Large intestine (tissue), 3 donors: ENCODE data around the gene DDN. TPM values are rescaled to one million over a fixed set of nuclear protein-coding genes. Genes with fewer than 3 reads are reported as not detected.

Experiments used
- DNase-seq, 2 donors: peaks; one replicate each; pipeline versions ENCODE4 v3.0.0 to v3.0.0-alpha.2; 2013
- H3K27ac ChIP-seq: one replicate; pipeline ENCODE4 v1.5.1; 2013; ENCODE audit warnings: low read length
- H3K27me3 ChIP-seq: 2 replicates; pipeline ENCODE4 v1.6.1; 2013; ENCODE audit warnings: low read length; ENCODE audit not compliant: control insufficient read depth, insufficient read depth
- H3K36me3 ChIP-seq: 2 replicates; pipeline ENCODE4 v1.6.1; 2013; ENCODE audit warnings: low read length; ENCODE audit not compliant: control insufficient read depth, insufficient read depth
- H3K4me1 ChIP-seq: one replicate; pipeline ENCODE4 v1.6.1; 2013; ENCODE audit warnings: low read length; ENCODE audit not compliant: control insufficient read depth, insufficient read depth
- H3K4me3 ChIP-seq: one replicate; pipeline ENCODE4 v1.5.1; 2013; ENCODE audit warnings: low read length
- H3K9me3 ChIP-seq: one replicate; pipeline ENCODE4 v1.6.1; 2013; ENCODE audit warnings: mild to moderate bottlenecking, low read depth, low read length, moderate library complexity; ENCODE audit not compliant: control insufficient read depth
- WGBS: methylation state at CpG from one replicate; pipeline ENCODE4 v1.1.5; 2013; ENCODE audit warnings: low lambda C conversion rate; ENCODE audit not compliant: insufficient coverage; 5-methylcytosine and 5-hydroxymethylcytosine counted together
- polyA plus RNA-seq: library from polyadenylated mRNA; unstranded; fragments of 120-200 nt; gene quantifications from one replicate; pipeline ENCODE4 v1.2.1, GENCODE V29; 2013

Gene DDN
- polyA plus RNA-seq, 1 donor = 0.43 TPM

DNA sequence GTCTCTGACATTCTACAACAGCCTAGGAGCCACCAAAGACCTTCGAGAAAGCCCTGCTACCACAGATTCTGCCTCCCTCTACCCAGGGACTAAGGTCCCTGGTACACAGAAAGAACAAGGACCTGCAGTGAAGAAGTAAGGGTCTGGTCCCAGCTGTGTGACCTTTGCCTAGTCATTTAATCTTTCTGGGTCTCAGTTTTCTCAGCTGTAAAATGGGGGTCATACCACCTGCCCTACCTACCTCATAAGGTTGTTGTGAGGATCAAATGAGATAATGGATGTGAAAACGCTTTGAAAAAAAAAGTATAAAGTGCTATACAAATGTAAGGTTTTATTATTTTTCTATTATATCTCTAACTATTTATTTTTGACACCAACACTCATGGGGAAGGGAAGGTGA lies 24.6 kb upstream of the DDN start:
- H3K9me3 ChIP-seq = no peaks in the 10 kb centered on the region
- WGBS = 100% methylated on average over 1 of the region's 2 CpGs
- H3K27ac ChIP-seq = no peak overlapping the region
- H3K4me1 ChIP-seq = peaks cover 6% of the 10 kb centered on the region
- peaks cover 81% of the 10 kb centered on the region for H3K36me3 ChIP-seq
- no peak for DNase-seq
- H3K27me3 ChIP-seq = no peaks in the 10 kb centered on the region
- H3K4me3 ChIP-seq = no peak overlapping the region

DNA sequence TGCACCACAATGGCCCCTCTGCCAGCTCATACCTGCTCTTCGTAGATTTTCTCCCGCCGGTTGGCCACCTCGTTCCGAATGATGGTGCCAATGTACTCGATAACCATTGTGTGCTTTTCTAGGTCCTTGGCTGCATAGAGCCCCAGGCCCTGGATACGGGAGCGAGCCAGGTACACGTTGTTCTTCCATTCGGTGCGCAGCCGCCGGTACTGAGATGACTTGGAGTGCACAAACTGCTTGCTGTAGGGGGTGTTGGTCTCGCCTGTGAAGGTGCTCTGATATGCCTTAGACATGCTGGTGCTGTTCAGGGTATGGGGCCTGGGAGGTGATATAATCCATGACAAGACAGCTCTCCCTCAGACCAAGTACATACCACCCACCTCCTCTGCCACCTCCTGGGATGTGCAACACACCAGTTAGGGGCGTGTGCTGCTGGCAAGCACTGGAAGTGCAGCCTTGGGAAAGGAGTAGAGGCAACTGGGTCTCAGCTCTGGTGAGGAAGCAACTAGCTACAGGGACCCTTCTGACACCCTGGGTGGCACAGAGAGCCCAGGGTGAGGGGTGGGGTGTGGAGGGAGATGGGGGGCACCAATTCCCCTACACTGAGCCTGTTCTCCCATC lies 23.5 kb upstream of the DDN start:
- no peak for DNase-seq
- Histone ChIP-seq H3K4me1 (peaks cover 6% of the 10 kb centered on the region), H3K27me3 (no peaks in the 10 kb centered on the region), H3K9me3 (no peaks in the 10 kb centered on the region), H3K4me3 (no peak overlapping the region), H3K36me3 (peaks cover 69% of the 10 kb centered on the region), H3K27ac (no peak overlapping the region)
- WGBS = no CpG with 5 or more reads among the region's 15 CpGs

DNA sequence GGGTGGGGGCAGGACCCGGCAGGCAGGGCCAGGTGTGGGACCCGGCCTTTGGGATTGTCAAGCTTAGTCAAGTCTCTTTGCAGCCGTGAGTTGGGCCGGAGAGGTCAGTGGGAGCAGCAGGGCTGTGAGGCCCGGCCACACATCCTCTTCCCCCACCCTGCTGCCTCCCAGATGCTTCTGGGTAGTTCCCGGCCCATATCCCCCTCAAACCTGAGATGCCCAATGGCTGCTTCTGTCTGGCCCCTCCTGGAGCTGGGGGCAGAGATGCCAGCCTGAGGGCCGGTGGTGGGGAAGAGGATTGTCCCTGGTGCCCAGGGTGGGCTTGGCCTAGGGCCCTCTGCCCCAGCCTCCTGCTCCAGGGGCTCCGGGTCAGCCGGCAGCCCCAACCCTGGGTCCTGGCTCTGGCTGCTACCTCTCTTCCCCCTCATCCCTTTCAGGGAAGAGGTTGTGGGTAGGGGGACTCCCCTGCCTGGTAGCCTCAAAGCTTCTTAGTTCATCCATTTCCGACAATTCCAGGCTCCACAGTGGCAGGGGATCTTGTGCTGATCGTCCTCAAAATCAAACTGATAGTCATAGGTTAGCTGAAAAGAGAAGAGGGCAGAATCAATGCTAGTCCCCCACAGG lies 22.2 kb upstream of the DDN start:
- no peak for DNase-seq
- H3K9me3 ChIP-seq = no peaks in the 10 kb centered on the region
- no peak overlapping the region for H3K27ac ChIP-seq
- no peak overlapping the region for H3K4me3 ChIP-seq
- no CpG with 5 or more reads among the region's 11 CpGs for WGBS
- H3K4me1 ChIP-seq = peaks cover 6% of the 10 kb centered on the region
- H3K27me3 ChIP-seq = no peaks in the 10 kb centered on the region
- peaks cover 57% of the 10 kb centered on the region for H3K36me3 ChIP-seq

DNA sequence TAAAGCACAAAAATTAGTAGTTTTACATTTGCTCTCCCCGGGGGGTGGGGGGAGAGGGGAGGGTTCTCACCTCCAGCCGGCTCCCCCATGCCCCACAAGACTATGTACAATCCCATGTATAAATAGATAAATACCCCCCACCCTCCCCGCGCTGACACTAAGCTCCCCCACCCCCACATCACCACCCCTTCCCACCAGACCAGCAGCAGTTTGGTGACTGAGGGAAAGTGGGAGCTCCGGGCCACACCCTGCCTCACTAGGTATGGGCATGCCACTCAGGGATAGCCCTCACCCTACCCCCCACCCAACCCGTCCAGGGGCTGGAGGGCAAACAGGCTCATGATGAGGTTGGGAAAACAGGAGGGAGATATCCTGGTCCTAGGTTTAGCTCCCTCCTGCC lies 21.3 kb upstream of the DDN start:
- H3K4me1 ChIP-seq = peaks cover 6% of the 10 kb centered on the region
- H3K9me3 ChIP-seq = no peaks in the 10 kb centered on the region
- no peak overlapping the region for H3K27ac ChIP-seq
- peaks cover 48% of the 10 kb centered on the region for H3K36me3 ChIP-seq
- no peak overlapping the region for H3K4me3 ChIP-seq
- no peak for DNase-seq
- H3K27me3 ChIP-seq = no peaks in the 10 kb centered on the region
- no CpG with 5 or more reads among the region's 6 CpGs for WGBS

DNA sequence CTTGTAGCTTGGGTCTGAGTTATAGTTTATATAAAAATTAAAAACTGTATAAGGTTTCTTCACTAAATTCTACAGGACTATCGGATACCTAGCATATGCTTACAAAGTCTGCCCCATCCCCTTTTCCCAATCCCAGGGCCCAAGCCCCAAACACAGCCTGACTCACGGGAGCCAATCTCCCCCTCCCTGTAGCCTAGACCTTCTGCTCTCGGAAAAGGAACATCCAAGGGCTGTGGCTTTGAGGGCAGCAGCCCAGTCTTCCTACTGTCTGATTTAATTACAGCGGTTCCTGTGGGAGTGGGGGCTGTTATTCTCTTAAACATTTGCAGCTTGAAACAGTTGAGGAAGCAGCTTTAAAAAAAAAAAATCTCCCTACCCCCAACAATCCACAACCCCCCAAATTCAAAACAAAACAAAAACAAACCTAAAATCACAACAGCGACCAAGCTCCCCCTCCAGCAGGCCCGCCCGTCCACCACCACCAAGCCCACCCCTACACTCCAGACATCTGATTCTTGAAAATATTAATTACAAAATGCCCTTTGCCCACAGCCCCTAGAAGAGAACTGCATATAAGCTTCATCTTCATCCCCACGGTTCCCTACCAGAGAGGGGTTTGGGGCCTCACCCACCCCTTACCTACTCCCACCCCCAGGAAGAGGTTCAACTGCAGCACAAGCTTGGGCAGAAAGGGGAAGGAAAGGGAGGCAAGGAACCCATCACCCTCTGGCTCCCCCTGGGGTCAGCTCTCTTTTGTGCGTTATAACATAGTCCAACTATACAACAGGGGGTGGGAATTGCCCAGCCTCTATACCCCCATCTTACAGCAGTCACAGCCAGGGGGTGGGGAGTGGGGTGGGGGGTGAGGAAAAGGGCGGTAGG lies 20.5 kb upstream of the DDN start:
- Histone ChIP-seq H3K4me3 (no peak overlapping the region), H3K36me3 (peaks cover 40% of the 10 kb centered on the region), H3K9me3 (no peaks in the 10 kb centered on the region), H3K27me3 (no peaks in the 10 kb centered on the region), H3K4me1 (peaks cover 6% of the 10 kb centered on the region), H3K27ac (peak overlapping the region; percentile 89)
- peak in 1 of 2 donors; percentile 32 for DNase-seq
- whole genome bisulfite sequencing = no CpG with 5 or more reads among the region's 10 CpGs

DNA sequence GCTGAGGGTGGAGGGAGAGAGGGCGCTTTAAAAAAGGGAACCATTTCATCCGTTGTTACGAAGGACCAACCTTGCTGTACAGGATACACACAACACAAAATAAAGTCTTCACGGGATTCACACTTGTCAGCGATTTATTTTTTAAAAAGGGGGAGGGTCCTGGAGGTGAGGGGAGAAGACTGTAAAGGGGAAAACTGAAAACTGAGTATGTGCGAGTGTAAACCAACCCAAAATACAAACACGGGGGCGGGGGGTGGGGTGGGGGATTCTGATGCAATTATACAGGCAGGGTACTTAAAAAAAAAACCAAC lies 19.9 kb upstream of the DDN start:
- 0% methylated on average over 4 of the region's 8 CpGs for WGBS

DNA sequence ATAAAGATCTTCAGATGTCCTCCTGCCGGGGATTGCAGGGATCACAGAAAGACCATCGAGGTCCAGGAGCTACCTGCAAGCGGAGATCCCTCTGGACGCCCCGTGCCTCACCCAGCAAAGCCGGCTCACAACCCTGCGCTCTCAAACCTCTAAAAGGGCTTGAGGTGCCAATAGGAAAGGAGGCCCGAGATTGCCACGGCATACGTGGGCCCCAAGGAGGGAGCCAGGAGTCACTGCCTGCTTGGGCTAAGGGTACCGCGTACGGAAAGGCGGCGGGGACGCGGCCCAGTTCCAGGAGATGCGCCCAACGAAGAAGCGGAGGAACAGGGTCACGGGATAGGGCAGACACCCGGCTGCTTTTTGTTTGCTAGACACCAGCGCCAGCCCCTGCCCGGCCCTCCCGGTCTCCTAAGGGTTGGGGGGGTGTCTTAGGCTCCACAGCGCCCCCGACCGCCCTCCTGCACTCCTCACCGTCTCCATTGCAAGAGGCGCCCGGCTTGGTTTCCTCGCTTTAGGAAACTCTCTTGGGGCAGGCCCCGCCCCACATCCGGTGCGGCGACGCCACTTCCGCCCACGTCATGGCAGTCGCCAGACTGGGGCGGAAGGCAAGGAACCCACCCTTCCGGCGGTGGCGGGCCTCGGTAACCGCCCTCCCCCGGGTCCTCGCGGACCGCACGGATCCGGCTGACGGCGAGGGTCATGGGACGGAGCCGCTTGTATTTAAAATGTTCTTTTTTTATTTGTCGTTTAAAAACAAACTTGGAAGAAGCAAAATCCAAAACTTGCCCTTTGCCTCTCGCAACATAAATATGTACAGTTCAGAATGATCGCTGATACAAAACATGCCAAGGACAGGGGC lies 19.3 kb upstream of the DDN start, which contains the start of gene PRKAG1:
TSS of gene PRKAG1 (minus strand) at position 516 of the 859 bp plus-strand sequence. CDS start at position 480, 36 bp downstream.
- Histone ChIP-seq H3K27me3 (no peaks in the 10 kb centered on the region), H3K27ac (peak within 1 kb of the TSS; percentile 89), H3K4me1 (peaks cover 6% of the 10 kb centered on the region), H3K9me3 (no peaks in the 10 kb centered on the region), H3K36me3 (peaks cover 29% of the 10 kb centered on the region), H3K4me3 (peak within 1 kb of the TSS; percentile 61)
- 0% methylated on average over 2 of the region's 59 CpGs for WGBS
- DNase-seq = peak; percentile 98 to 99

More for the DNA sequence above, 19.9 kb upstream of the DDN start:
- Histone ChIP-seq H3K27me3 (no peaks in the 10 kb centered on the region), H3K9me3 (no peaks in the 10 kb centered on the region), H3K4me3 (peak overlapping the region; percentile 61), H3K27ac (peak overlapping the region; percentile 89), H3K4me1 (peaks cover 6% of the 10 kb centered on the region), H3K36me3 (peaks cover 34% of the 10 kb centered on the region)
- no peak for DNase-seq

DNA sequence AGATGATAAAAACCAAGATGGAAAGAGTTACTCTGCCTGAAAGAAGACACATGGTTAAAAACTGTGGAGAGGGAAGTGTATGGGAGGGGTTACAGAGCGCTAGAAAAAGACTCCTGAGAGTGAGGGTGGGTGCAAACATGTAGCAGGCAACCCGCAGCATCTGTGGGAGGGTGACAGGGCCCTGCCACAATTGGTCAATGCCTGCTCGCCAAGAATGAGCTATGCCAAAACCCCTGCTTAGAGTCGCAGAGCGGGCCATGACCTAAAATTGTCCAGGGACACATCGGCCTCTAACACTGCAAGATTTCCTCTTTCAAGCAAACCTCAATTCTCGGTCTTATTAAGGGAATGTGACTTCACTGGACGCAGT lies 18.7 kb upstream of the DDN start:
- Histone ChIP-seq H3K4me3 (peak overlapping the region; percentile 61), H3K4me1 (peaks cover 6% of the 10 kb centered on the region), H3K9me3 (no peaks in the 10 kb centered on the region), H3K27ac (peak overlapping the region; percentile 89), H3K36me3 (peaks cover 26% of the 10 kb centered on the region), H3K27me3 (no peaks in the 10 kb centered on the region)
- no CpG with 5 or more reads among the region's 8 CpGs for WGBS
- no peak for DNase-seq

DNA sequence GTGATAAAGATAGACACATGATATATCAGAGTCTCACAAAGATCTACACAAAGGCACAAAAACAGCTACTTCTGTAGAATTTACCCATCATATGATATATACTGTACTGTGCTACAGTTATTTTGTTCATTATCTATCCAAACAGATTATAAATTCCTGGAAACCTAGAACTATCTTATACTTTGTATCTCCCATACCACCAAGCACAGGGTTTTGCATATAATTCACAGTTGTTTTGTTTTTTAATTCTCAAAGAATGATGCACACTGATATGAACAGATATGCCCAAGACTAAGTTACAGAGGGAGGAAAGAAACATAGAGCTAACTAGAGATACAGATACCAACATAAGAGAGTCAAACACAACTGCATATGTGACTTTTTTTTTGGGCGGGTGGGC lies 16.0 kb upstream of the DDN start:
- Histone ChIP-seq H3K9me3 (no peaks in the 10 kb centered on the region), H3K4me1 (peaks cover 6% of the 10 kb centered on the region), H3K4me3 (no peak overlapping the region), H3K36me3 (peaks cover 22% of the 10 kb centered on the region), H3K27me3 (no peaks in the 10 kb centered on the region), H3K27ac (no peak overlapping the region)
- DNase-seq = no peak
- no CpG with 5 or more reads among the region's 1 CpG for WGBS

DNA sequence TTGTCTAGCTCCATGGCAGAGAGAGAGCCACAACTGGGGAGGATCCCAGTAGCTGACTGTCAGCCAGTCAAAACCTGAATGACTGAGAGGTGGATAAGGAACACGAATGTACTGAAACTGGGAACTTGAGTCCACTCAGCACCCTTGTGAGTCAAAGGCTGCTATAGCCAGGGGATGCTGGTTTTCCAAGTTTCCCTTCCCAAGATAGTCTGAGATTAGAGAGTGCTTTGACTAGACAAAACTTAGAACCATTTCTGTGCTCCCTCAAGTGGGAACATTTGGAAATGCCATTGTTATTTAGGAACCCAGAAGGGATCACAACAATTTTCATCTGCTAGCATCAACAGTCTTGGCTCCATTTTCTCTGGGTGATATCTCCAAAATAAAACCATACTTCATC lies 15.4 kb upstream of the DDN start:
- Histone ChIP-seq H3K9me3 (no peaks in the 10 kb centered on the region), H3K36me3 (peaks cover 23% of the 10 kb centered on the region), H3K4me3 (no peak overlapping the region), H3K4me1 (peaks cover 3% of the 10 kb centered on the region), H3K27ac (no peak overlapping the region), H3K27me3 (no peaks in the 10 kb centered on the region)
- no peak for DNase-seq
- no CpG with 5 or more reads among the region's 1 CpG for WGBS
